C4-2B (cell line): ENCODE measurements around the gene EOGT.
A peak's percentile ranks its signal among the peaks of the same experiment; 100 is the strongest.

Experiments used
- H3K27ac ChIP-seq: fragments of 450-650 bp; 2 replicates; pipeline ENCODE4 v1.5.1; 2017
- CTCF ChIP-seq: fragments of 450-650 bp; conservative IDR thresholded peaks from 2 replicates; pipeline ENCODE4 v1.5.1; 2017; ENCODE audit warnings: mild to moderate bottlenecking
- ZFX ChIP-seq: fragments of 450-650 bp; IDR thresholded peaks from 2 replicates; pipeline ENCODE4 v1.6.1; 2017

Gene EOGT

DNA sequence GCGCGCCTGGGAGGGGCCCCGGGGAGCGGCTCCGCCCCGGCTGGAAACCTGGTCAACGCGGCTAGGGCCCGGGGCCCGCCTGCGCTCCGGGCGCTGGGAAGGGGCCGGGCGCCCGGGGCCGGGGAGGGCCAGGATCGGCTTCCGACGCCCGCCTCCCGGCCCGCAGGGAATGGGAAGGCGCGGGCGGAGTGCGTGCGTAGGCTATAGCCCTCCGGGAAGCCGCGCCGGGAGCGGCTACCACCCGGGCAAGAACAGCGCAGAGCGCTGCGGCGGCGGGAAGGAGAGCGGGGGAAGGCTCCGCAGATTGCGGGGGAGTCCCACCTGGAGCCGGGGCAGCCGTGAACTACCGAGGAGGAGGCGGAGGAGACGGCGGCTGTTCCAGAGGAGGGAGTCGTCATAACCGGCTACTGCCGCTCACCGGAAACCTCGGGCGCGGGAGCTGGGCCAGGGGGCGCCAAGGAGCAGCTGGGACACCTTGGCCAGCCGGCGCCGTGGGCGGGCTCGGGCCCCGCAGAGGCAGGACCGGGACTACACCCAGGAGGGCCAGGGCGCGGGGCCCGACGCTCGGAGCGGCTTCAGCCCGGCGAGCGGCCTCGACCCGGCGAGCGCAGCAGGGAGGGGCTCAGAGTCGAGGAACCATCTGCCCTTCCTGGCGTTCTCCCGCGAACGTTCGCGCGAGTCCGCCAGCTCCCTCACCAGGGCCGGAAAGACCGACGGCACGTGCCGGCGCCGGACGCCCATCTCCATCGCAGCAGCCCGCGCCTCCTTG lies at the start of gene EOGT:
TSS of gene EOGT (minus strand) at position 432 of the 769 bp plus-strand sequence. CDS start 3,838 bp downstream, outside the sequence.
- TF ChIP-seq ZFX (peak; percentile 64), CTCF (peak; percentile 74)
- H3K27ac ChIP-seq: peak within 1 kb of the TSS; percentile 88

- no peak for TF ChIP-seq ZFX
- TF ChIP-seq CTCF: no peak
- H3K27ac ChIP-seq: no peak overlapping the region
These were observed 46.2 kb upstream of the EOGT start for GRCh38 chr3:69059688-69060087.

GRCh38 chr3:69058947-69059224 lies 45.4 kb upstream of the EOGT start:
- H3K27ac ChIP-seq: no peak overlapping the region
- TF ChIP-seq ZFX (no peak), CTCF (no peak)

GRCh38 chr3:69058180-69058946 lies 44.9 kb upstream of the EOGT start:
- H3K27ac ChIP-seq: no peak overlapping the region
- TF ChIP-seq CTCF (no peak), ZFX (no peak)

DNA sequence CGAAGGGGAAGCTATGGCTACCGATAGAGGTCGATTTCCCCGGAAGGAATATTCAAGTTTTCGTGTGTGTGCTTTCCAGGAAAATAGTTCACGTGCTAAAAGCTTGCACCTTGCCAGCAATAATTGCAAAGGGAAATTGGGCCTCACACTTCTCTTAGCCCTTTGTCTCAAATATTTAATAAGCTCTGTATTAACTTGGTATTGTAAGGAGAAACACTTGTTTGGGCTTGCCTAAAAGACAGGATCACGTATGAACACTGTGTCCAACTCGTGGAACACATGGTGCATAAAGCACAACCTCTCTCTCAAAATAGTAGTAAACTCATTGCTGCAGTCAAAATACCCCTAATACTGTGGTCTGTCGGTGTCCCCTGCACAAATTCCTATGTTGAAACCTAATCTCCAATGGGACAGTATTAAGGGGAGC lies 39.0 kb upstream of the EOGT start:
- peak overlapping the region; percentile 80 for H3K27ac ChIP-seq
- TF ChIP-seq CTCF (no peak), ZFX (no peak)

GRCh38 chr3:69051756-69052471 lies 38.4 kb upstream of the EOGT start, which contains the start of gene TMF1:
TSS of gene TMF1 (minus strand) at chr3:69052333. CDS start at chr3:69052086, 247 bp downstream.
- TF ChIP-seq ZFX (peak; percentile 83), CTCF (no peak)
- H3K27ac ChIP-seq: peak within 1 kb of the TSS; percentile 80

- no peak for TF ChIP-seq CTCF
- TF ChIP-seq ZFX: no peak
- H3K27ac ChIP-seq: no peak overlapping the region
These were observed 35.5 kb upstream of the EOGT start for GRCh38 chr3:69048990-69049389.
